Parathyroid adenoma (tissue), 2 donors: Measurements from ENCODE around the gene CEP350.

Experiments
- H2AFZ ChIP-seq: fragments of 300-600 bp; sonication (generic); one replicate; pipeline ENCODE4 v1.7.0; 2017; ENCODE audit warnings: antibody characterized with exemption, mild to moderate bottlenecking
- H3K27ac ChIP-seq: fragments of 300-600 bp; sonication (generic); one replicate; pipeline ENCODE4 v1.7.0; 2017
- H3K27me3 ChIP-seq: fragments of 300-600 bp; sonication (generic); one replicate; pipeline ENCODE4 v1.7.0; 2017; ENCODE audit warnings: low read length; ENCODE audit not compliant: control insufficient read depth, insufficient read depth
- H3K36me3 ChIP-seq: fragments of 300-600 bp; sonication (generic); one replicate; pipeline ENCODE4 v1.7.0; 2017; ENCODE audit warnings: low read length; ENCODE audit not compliant: control insufficient read depth, insufficient read depth
- H3K4me1 ChIP-seq: fragments of 300-600 bp; sonication (generic); one replicate; pipeline ENCODE4 v1.7.0; 2017; ENCODE audit warnings: control low read depth
- H3K4me2 ChIP-seq: fragments of 300-600 bp; sonication (generic); one replicate; pipeline ENCODE4 v1.7.0; 2017; ENCODE audit warnings: low read length
- H3K4me3 ChIP-seq: fragments of 300-600 bp; sonication (generic); one replicate; pipeline ENCODE4 v1.7.0; 2017; ENCODE audit warnings: low read depth, low read length
- H3K79me2 ChIP-seq: fragments of 300-600 bp; sonication (generic); one replicate; pipeline ENCODE4 v1.7.0; 2017; ENCODE audit warnings: control low read depth
- H3K9ac ChIP-seq: fragments of 300-600 bp; sonication (generic); one replicate; pipeline ENCODE4 v1.7.0; 2017; ENCODE audit warnings: mild to moderate bottlenecking
- H3K9me3 ChIP-seq: fragments of 300-600 bp; sonication (generic); one replicate; pipeline ENCODE4 v1.7.0; 2017; ENCODE audit warnings: low read length; ENCODE audit not compliant: control insufficient read depth
- CTCF ChIP-seq: fragments of 300-600 bp; sonication (generic); IDR thresholded peaks from one replicate; pipeline ENCODE4 v1.7.0; 2017; ENCODE audit warnings: antibody characterized with exemption, mild to moderate bottlenecking
- donor health status: primary hyperparathyroidism.

Gene CEP350

GRCh38 chr1:180026556-180026955 is 71.9 kb downstream of the CEP350 start:
- Histone ChIP-seq H3K4me3 (no peak overlapping the region), H3K9me3 (no peaks in the 10 kb centered on the region), H2AFZ (no peak overlapping the region), H3K9ac (no peak overlapping the region), H3K79me2 (no peaks in the 10 kb centered on the region), H3K4me2 (no peak overlapping the region), H3K36me3 (no peaks in the 10 kb centered on the region), H3K27me3 (no peaks in the 10 kb centered on the region), H3K27ac (no peak overlapping the region), H3K4me1 (no peaks in the 10 kb centered on the region)
- no peak for TF ChIP-seq CTCF

- H3K79me2 ChIP-seq = no peaks in the 10 kb centered on the region
- TF ChIP-seq CTCF = no peak
- no peak overlapping the region for H3K9ac ChIP-seq
- no peaks in the 10 kb centered on the region for H3K36me3 ChIP-seq
- H3K4me3 ChIP-seq = no peak overlapping the region
- H3K4me1 ChIP-seq = no peaks in the 10 kb centered on the region
- H3K9me3 ChIP-seq = no peaks in the 10 kb centered on the region
- H3K27me3 ChIP-seq = no peaks in the 10 kb centered on the region
- H3K4me2 ChIP-seq = no peak overlapping the region
- H3K27ac ChIP-seq = no peak overlapping the region
- no peak overlapping the region for H2AFZ ChIP-seq
These were observed 73.4 kb downstream of the CEP350 start for GRCh38 chr1:180027949-180028445.

- no peak for TF ChIP-seq CTCF
- Histone ChIP-seq H3K4me3 (no peak overlapping the region), H3K79me2 (no peaks in the 10 kb centered on the region), H3K4me1 (no peaks in the 10 kb centered on the region), H3K9me3 (no peaks in the 10 kb centered on the region), H3K4me2 (no peak overlapping the region), H2AFZ (no peak overlapping the region), H3K9ac (no peak overlapping the region), H3K27me3 (no peaks in the 10 kb centered on the region), H3K36me3 (no peaks in the 10 kb centered on the region), H3K27ac (no peak overlapping the region)
These were observed 74.3 kb downstream of the CEP350 start for GRCh38 chr1:180028864-180029263.

- Histone ChIP-seq H3K79me2 (no peaks in the 10 kb centered on the region), H3K9me3 (no peaks in the 10 kb centered on the region), H2AFZ (no peak overlapping the region), H3K4me2 (no peak overlapping the region), H3K36me3 (no peaks in the 10 kb centered on the region), H3K4me1 (no peaks in the 10 kb centered on the region), H3K27ac (no peak overlapping the region), H3K27me3 (no peaks in the 10 kb centered on the region), H3K9ac (no peak overlapping the region), H3K4me3 (no peak overlapping the region)
- no peak for TF ChIP-seq CTCF
These were observed 75.0 kb downstream of the CEP350 start for GRCh38 chr1:180029524-180030135.

- Histone ChIP-seq H3K79me2 (no peaks in the 10 kb centered on the region), H3K4me1 (no peaks in the 10 kb centered on the region), H3K27ac (no peak overlapping the region), H3K4me3 (no peak overlapping the region), H3K9ac (no peak overlapping the region), H3K9me3 (no peaks in the 10 kb centered on the region), H2AFZ (no peak overlapping the region), H3K27me3 (no peaks in the 10 kb centered on the region), H3K4me2 (no peak overlapping the region), H3K36me3 (no peaks in the 10 kb centered on the region)
- TF ChIP-seq CTCF = no peak
These were observed 77.1 kb downstream of the CEP350 start for GRCh38 chr1:180031664-180032063.
